WTC11 (cell line): ENCODE data around the gene ZBTB7C. TPM values are rescaled to one million over a fixed set of nuclear protein-coding genes. Genes with fewer than 3 reads are reported as not detected.
"Not testable (repeated sequence)": the region's sequence is repeated elsewhere in the genome, so short reads cannot be mapped to it uniquely, and the experiment has no call there.

ENCODE experiments used
- ATAC-seq: fragments of 200-7000 bp; cut with Tn5 transposase; 2 replicates; pipeline ENCODE4 v1.10.0; 2021; ENCODE audit warnings: mild to moderate bottlenecking, moderate library complexity
- CTCF ChIA-PET: fragments of 300-600 bp; sonication (Branson Sonifier 250); formaldehyde crosslinking; loops from one replicate; lab custom pipeline; 2021; ENCODE audit warnings: antibody characterized with exemption; lab: Charles Lee
- POLR2A ChIA-PET: fragments of 350-600 bp; sonication (Branson Sonifier 250); formaldehyde crosslinking; loops from one replicate; lab custom pipeline; 2021; ENCODE audit warnings: antibody characterized with exemption; lab: Charles Lee
- DNase-seq: peaks from one replicate; pipeline ENCODE4 v3.0.0; 2021; ENCODE audit warnings: low spot score
- H3K27ac Mint-ChIP-seq: 2 replicates; pipeline ENCODE4 v1.8.0; 2021; ENCODE audit warnings: mixed read lengths
- H3K27me3 Mint-ChIP-seq: 2 replicates; pipeline ENCODE4 v1.8.0; 2021; ENCODE audit warnings: low read depth, mild to moderate bottlenecking, moderate library complexity, mixed read lengths
- H3K36me3 Mint-ChIP-seq: 2 replicates; pipeline ENCODE4 v1.8.0; 2021; ENCODE audit warnings: mixed read lengths
- H3K4me1 Mint-ChIP-seq: 2 replicates; pipeline ENCODE4 v1.8.0; 2022; ENCODE audit warnings: mixed read lengths
- H3K4me3 Mint-ChIP-seq: 2 replicates; pipeline ENCODE4 v1.8.0; 2021; ENCODE audit warnings: mild to moderate bottlenecking, moderate library complexity, mixed read lengths
- H3K9me3 Mint-ChIP-seq: 2 replicates; pipeline ENCODE4 v1.8.0; 2021; ENCODE audit warnings: mixed read lengths
- CREB1 ChIP-seq: sonication (generic); formaldehyde crosslinking; IDR thresholded peaks from 2 replicates; pipeline ENCODE4 v1.8.0; 2023; ENCODE audit warnings: mild to moderate bottlenecking, missing genetic modification reagents
- CREM ChIP-seq: sonication (generic); formaldehyde crosslinking; IDR thresholded peaks from 2 replicates; pipeline ENCODE4 v1.8.1; 2022; ENCODE audit warnings: mild to moderate bottlenecking, missing genetic modification reagents, moderate library complexity
- FOXK1 ChIP-seq: sonication (generic); formaldehyde crosslinking; IDR thresholded peaks from 2 replicates; pipeline ENCODE4 v1.8.0; 2022; ENCODE audit warnings: mild to moderate bottlenecking, moderate library complexity, missing genetic modification reagents
- GTF2I ChIP-seq: fragments of 250-450 bp; sonication (Bioruptor Pico); conservative IDR thresholded peaks from 2 replicates; pipeline ENCODE4 v1.4.0; 2021; ENCODE audit warnings: mild to moderate bottlenecking
- NFE2L1 ChIP-seq: sonication (generic); formaldehyde crosslinking; IDR thresholded peaks from 2 replicates; pipeline ENCODE4 v1.8.1; 2023; ENCODE audit warnings: missing genetic modification reagents
- OVOL2 ChIP-seq: fragments of 250-450 bp; sonication (Bioruptor Pico); IDR thresholded peaks from 2 replicates; pipeline ENCODE4 v1.9.0; 2021; ENCODE audit warnings: mild to moderate bottlenecking, borderline replicate concordance
- PRDM15 ChIP-seq: sonication (generic); formaldehyde crosslinking; IDR thresholded peaks from 2 replicates; pipeline ENCODE4 v1.8.0; 2022; ENCODE audit warnings: missing genetic modification reagents
- PRRX2 ChIP-seq: fragments of 250-450 bp; sonication (Bioruptor Pico); IDR thresholded peaks from 2 replicates; pipeline ENCODE4 v1.8.0; 2021; ENCODE audit warnings: mild to moderate bottlenecking
- TCF7 ChIP-seq: sonication (generic); formaldehyde crosslinking; IDR thresholded peaks from 2 replicates; pipeline ENCODE4 v1.8.0; 2022; ENCODE audit warnings: mild to moderate bottlenecking, low read depth, missing genetic modification reagents, moderate library complexity
- ZNF138 ChIP-seq: sonication (generic); formaldehyde crosslinking; conservative IDR thresholded peaks from 2 replicates; pipeline ENCODE4 v1.8.1; 2022; ENCODE audit warnings: mild to moderate bottlenecking, moderate library complexity, missing genetic modification reagents
- ZNF263 ChIP-seq: sonication (generic); formaldehyde crosslinking; IDR thresholded peaks from 2 replicates; pipeline ENCODE4 v1.8.1; 2022; ENCODE audit warnings: low read depth, mild to moderate bottlenecking, moderate library complexity, missing genetic modification reagents
- total RNA-seq: library from RNA; stranded (reverse); gene quantifications from 3 replicates; pipeline ENCODE4 v1.2.3, GENCODE V29; 2021
- TF ChIP-seq, protein P1 (sequence below): sonication (generic); formaldehyde crosslinking; conservative IDR thresholded peaks from 2 replicates; pipeline ENCODE4 v1.8.1; 2022; ENCODE audit warnings: mild to moderate bottlenecking, missing genetic modification reagents
- TF ChIP-seq, protein P2 (sequence below): sonication (generic); formaldehyde crosslinking; IDR thresholded peaks from 2 replicates; pipeline ENCODE4 v1.8.0; 2023; ENCODE audit warnings: missing genetic modification reagents, mild to moderate bottlenecking, borderline replicate concordance
- TF ChIP-seq, protein P3 (sequence below): sonication (generic); formaldehyde crosslinking; IDR thresholded peaks from 2 replicates; pipeline ENCODE4 v1.8.0; 2022; ENCODE audit warnings: mild to moderate bottlenecking, missing genetic modification reagents
- TF ChIP-seq, protein P4 (sequence below): sonication (generic); formaldehyde crosslinking; IDR thresholded peaks from 2 replicates; pipeline ENCODE4 v1.8.0; 2022; ENCODE audit warnings: mild to moderate bottlenecking, missing genetic modification reagents

Gene ZBTB7C
- total RNA-seq, 1 experiment from 2014 or later: 0.48 TPM

GRCh38 chr18:48284743-48285142, 124.4 kb downstream of the ZBTB7C start (continued):
- TF ChIP-seq, protein P1, sequence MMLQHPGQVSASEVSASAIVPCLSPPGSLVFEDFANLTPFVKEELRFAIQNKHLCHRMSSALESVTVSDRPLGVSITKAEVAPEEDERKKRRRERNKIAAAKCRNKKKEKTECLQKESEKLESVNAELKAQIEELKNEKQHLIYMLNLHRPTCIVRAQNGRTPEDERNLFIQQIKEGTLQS (CRISPR knock-in tag): no peak
- no peak for TF ChIP-seq CREM (CRISPR knock-in tag)
- TF ChIP-seq, protein P2, sequence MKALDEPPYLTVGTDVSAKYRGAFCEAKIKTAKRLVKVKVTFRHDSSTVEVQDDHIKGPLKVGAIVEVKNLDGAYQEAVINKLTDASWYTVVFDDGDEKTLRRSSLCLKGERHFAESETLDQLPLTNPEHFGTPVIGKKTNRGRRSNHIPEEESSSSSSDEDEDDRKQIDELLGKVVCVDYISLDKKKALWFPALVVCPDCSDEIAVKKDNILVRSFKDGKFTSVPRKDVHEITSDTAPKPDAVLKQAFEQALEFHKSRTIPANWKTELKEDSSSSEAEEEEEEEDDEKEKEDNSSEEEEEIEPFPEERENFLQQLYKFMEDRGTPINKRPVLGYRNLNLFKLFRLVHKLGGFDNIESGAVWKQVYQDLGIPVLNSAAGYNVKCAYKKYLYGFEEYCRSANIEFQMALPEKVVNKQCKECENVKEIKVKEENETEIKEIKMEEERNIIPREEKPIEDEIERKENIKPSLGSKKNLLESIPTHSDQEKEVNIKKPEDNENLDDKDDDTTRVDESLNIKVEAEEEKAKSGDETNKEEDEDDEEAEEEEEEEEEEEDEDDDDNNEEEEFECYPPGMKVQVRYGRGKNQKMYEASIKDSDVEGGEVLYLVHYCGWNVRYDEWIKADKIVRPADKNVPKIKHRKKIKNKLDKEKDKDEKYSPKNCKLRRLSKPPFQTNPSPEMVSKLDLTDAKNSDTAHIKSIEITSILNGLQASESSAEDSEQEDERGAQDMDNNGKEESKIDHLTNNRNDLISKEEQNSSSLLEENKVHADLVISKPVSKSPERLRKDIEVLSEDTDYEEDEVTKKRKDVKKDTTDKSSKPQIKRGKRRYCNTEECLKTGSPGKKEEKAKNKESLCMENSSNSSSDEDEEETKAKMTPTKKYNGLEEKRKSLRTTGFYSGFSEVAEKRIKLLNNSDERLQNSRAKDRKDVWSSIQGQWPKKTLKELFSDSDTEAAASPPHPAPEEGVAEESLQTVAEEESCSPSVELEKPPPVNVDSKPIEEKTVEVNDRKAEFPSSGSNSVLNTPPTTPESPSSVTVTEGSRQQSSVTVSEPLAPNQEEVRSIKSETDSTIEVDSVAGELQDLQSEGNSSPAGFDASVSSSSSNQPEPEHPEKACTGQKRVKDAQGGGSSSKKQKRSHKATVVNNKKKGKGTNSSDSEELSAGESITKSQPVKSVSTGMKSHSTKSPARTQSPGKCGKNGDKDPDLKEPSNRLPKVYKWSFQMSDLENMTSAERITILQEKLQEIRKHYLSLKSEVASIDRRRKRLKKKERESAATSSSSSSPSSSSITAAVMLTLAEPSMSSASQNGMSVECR (CRISPR knock-in tag): no peak
- no peak for TF ChIP-seq FOXK1 (CRISPR knock-in tag)
- TF ChIP-seq GTF2I (CRISPR knock-in tag): no peak
- no peak for TF ChIP-seq OVOL2
- no peak for TF ChIP-seq PRRX2
- no peak for TF ChIP-seq PRDM15 (CRISPR knock-in tag)
- TF ChIP-seq NFE2L1 (CRISPR knock-in tag): no peak
- TF ChIP-seq ZNF138: no peak
- TF ChIP-seq CREB1: no peak

GRCh38 chr18:48284011-48284410, 125.2 kb downstream of the ZBTB7C start:
- CTCF ChIA-PET: interaction anchor here (0.6 to 1.0 kb wide), 3 partner anchors 81 to 419 kb away, joined by 3 to 4 read pairs (median 3); no protein-coding TSS in a partner anchor
- H3K4me3 Mint-ChIP-seq, H3K9me3 Mint-ChIP-seq, POLR2A ChIA-PET, ATAC-seq, H3K27me3 Mint-ChIP-seq, H3K36me3 Mint-ChIP-seq, H3K27ac Mint-ChIP-seq, H3K4me1 Mint-ChIP-seq, DNase-seq: not testable (repeated sequence)

DNA sequence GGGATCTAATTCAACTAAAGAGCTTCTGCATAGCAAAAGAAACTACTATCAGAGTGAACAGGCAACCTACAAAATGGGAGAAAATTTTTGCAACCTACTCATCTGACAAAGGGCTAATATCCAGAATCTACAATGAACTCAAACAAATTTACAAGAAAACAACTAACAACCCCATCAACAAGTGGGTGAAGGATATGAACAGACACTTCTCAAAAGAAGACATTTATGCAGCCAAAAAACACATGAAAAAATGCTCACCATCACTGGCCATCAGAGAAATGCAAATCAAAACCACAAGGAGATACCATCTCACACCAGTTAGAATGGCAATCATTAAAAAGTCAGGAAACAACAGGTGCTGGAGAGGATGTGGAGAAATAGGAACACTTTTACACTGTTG, 127.7 kb downstream of the ZBTB7C start:
- H3K27ac Mint-ChIP-seq, H3K4me3 Mint-ChIP-seq, DNase-seq, H3K36me3 Mint-ChIP-seq, H3K4me1 Mint-ChIP-seq, H3K9me3 Mint-ChIP-seq, ATAC-seq, H3K27me3 Mint-ChIP-seq, POLR2A ChIA-PET: not testable (repeated sequence)
- CTCF ChIA-PET: interaction anchor here (1.4 kb wide), 1 partner anchor 51 kb away, joined by 5 read pairs; no protein-coding TSS in a partner anchor

- CTCF ChIA-PET: no interaction called here
- no peak overlapping the region for H3K4me3 Mint-ChIP-seq
- no peaks in the 10 kb centered on the region; the same call in 1 of the 2 replicates for H3K27me3 Mint-ChIP-seq
- H3K4me1 Mint-ChIP-seq: peaks cover 9% of the 10 kb centered on the region
- no peak for ATAC-seq
- H3K36me3 Mint-ChIP-seq: no peaks in the 10 kb centered on the region
- no peak for DNase-seq
- TF ChIP-seq ZNF263 (no peak), TCF7 (CRISPR knock-in tag) (no peak)
- TF ChIP-seq, protein P3, sequence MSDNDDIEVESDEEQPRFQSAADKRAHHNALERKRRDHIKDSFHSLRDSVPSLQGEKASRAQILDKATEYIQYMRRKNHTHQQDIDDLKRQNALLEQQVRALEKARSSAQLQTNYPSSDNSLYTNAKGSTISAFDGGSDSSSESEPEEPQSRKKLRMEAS (CRISPR knock-in tag): no peak
- TF ChIP-seq, protein P4, sequence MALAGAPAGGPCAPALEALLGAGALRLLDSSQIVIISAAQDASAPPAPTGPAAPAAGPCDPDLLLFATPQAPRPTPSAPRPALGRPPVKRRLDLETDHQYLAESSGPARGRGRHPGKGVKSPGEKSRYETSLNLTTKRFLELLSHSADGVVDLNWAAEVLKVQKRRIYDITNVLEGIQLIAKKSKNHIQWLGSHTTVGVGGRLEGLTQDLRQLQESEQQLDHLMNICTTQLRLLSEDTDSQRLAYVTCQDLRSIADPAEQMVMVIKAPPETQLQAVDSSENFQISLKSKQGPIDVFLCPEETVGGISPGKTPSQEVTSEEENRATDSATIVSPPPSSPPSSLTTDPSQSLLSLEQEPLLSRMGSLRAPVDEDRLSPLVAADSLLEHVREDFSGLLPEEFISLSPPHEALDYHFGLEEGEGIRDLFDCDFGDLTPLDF (CRISPR knock-in tag): no peak
- POLR2A ChIA-PET: no interaction called here
- no peaks in the 10 kb centered on the region for H3K9me3 Mint-ChIP-seq
- no peak overlapping the region for H3K27ac Mint-ChIP-seq
Measured at GRCh38 chr18:48279312-48279711, 129.9 kb downstream of the ZBTB7C start.
